Non-pigmented ciliary epithelial cell (primary cell): Measurements from ENCODE around the gene NOS3.

Experiments used
- DNase-seq: peaks from one replicate; pipeline ENCODE4 v3.0.0-alpha.2; 2010; ENCODE audit warnings: low read depth

Gene NOS3

DNA sequence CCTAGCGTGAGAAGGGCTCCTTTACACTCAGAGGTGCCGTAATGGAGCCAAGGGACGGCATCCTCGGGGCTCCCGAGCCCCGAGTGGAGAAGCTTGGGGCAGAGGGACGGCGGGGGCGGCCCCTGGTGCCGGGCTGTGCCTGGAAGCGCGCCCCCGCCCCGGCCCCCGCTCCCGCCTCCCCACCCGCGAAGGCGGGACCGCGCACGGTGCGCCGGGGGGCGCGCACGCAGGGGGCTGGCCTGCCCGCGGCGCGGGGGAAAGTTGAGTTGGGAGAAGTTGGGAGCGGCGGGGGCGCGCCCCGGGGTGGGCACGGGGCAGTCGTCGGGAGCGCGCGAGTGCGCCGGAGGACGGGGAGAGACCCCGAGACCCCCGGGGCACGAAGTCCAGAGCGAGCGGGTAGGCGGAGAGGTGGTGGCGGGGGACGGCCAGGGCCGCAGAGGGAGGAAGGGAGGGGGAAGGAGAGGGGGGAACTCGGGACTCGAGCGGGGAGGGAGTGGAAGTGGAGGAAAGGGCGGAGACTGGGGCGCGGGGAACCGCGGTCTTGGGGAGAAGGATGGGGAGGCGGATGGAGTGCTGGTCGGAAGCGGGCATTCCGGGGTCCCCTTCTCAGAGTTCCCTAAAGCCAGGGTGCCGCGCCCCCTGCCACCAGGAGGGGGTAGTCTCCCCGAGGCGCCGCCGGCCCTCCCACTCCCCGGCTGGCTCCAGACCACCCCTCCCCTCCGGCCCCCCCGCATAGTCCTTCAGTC, 68.7 kb downstream of the NOS3 start, which contains the start of gene SLC4A2:
Gene SLC4A2, plus strand, starts transcription at position 223 of the 746 bp plus-strand sequence. CDS start 2,399 bp downstream, outside the sequence.
- no peak for DNase-seq

DNA sequence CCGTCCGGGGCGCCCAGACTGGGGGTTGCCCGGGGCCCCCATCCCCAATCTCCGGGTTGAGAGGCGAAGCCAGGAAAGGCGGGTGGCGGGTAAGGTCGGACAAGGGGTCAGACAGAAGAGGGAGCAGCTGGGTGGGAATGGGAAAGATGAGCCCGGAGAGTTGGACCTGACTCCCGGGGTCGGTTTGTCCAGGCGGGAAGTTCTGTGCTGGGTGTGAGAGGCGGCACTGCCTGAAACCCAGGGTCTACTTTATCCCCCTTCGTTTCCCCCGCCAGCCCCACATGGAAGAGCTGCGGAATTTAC, 69.2 kb downstream of the NOS3 start:
- DNase-seq = no peak

GRCh38 chr7:151060416-151061212, 69.8 kb downstream of the NOS3 start:
- DNase-seq = no peak

GRCh38 chr7:151061213-151062110, 70.6 kb downstream of the NOS3 start:
- DNase-seq = no peak

DNA sequence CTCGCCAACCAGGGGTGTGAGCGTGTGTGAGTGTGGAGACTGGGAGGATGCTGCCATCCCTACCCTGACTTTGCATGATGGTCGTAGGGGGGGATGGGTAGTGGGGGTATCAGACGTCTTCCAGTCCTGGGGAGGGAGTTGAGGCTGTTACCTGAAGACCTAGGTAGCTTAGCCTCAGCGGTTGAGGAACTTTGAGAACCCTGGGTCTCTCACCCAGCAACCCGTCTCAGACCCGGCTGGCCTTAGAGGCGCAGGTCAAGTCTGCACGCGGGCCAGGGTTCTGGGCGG, 71.2 kb downstream of the NOS3 start:
- no peak for DNase-seq

DNA sequence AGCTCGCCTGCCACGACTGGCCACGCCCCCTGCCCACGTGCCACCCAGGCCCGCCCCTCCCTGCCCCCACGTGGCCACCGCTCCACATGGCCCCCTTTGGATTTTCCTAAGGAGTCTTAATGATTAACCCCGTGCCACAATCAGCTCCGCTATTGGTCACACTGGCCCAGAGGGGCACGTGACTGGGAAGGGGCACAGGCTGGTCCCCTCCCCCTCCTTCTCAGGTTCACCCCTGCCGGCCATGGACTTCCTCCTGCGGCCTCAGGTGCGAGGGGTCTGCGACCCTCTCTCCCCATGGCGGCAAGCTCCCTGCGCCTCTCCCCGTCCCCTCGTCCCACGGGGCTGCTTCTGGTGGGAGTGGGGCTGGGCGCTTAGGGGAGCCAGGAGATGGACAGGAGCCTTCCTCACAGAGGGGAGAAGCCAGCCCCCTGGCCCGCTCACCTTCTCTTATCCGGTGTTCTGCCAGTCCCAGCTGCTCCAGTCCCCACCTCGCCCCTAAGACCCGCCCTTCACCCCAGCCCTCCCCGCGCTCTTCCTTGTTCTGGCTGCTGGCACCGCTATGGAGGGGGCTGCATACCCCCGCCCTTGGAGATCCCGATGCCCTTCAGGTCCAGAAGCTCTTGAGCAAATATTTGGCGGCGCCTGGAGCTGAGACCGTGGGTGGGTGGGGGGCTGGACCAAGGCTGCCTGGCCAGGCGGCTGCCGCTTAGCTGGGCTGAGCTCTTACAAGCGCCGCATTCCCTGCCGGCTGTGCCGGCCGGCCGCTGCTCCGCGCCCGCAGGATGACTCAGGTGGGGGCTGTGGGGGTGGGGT, 71.8 kb downstream of the NOS3 start:
- no peak for DNase-seq

GRCh38 chr7:151063212-151063561, 72.4 kb downstream of the NOS3 start:
- no peak for DNase-seq
